ENCODE data around the gene DSC1. TPM values are rescaled to one million over a fixed set of nuclear protein-coding genes. Genes with fewer than 3 reads are reported as not detected.
"Not testable (repeated sequence)": the region's sequence is repeated elsewhere in the genome, so short reads cannot be mapped to it uniquely, and the experiment has no call there.

DSC1 gene
- total RNA-seq, 2 donors from 2014 or later, result 0.23 to 2.1 TPM

DNA sequence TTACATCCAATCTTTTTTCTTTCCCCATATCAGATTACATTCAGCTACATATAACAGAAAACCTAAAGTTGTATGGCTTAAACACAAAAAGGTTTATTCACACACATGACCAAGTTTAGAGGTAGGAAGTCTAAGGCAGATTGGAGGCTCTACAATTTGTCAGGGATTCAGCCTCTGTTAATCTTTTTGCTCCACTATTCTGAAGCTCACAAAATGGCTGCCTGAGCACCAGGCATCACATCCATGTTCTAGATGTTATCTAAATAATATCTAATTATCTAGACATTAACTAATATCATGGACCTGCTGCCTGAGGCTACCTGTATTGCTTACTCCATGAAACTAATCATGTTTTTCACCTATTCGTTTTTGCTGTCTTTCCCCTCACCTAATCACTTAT is 36.8 kb downstream of the DSC1 start:
- intact Hi-C loops (cut with DNase I), result no loop called here
- DNase-seq (ENCODE audit: low spot score), result no peak
- H3K4me3 ChIP-seq, result no peak overlapping the region
- WGBS, result 93% methylated on average over 1 of the region's 1 CpG
- TF ChIP-seq POLR2AphosphoS5 (IDR thresholded peaks at IDR 0.05) (no peak), POLR2A (IDR thresholded peaks at IDR 0.05) (no peak)
- TF ChIP-seq, protein P1, sequence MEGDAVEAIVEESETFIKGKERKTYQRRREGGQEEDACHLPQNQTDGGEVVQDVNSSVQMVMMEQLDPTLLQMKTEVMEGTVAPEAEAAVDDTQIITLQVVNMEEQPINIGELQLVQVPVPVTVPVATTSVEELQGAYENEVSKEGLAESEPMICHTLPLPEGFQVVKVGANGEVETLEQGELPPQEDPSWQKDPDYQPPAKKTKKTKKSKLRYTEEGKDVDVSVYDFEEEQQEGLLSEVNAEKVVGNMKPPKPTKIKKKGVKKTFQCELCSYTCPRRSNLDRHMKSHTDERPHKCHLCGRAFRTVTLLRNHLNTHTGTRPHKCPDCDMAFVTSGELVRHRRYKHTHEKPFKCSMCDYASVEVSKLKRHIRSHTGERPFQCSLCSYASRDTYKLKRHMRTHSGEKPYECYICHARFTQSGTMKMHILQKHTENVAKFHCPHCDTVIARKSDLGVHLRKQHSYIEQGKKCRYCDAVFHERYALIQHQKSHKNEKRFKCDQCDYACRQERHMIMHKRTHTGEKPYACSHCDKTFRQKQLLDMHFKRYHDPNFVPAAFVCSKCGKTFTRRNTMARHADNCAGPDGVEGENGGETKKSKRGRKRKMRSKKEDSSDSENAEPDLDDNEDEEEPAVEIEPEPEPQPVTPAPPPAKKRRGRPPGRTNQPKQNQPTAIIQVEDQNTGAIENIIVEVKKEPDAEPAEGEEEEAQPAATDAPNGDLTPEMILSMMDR (IDR thresholded peaks at IDR 0.05), result no peak
- no peaks in the 10 kb centered on the region for H3K27me3 ChIP-seq (replicated peaks; ENCODE audit: insufficient read depth)
- H3K36me3 ChIP-seq, result no peaks in the 10 kb centered on the region
- H3K4me1 ChIP-seq (replicated peaks), result no peaks in the 10 kb centered on the region
- no peak overlapping the region for H3K27ac ChIP-seq
- H3K9me3 ChIP-seq, result no peaks in the 10 kb centered on the region

GRCh38 chr18:31123125-31123524 is 39.5 kb downstream of the DSC1 start:
- H3K9me3 ChIP-seq; H3K27me3 ChIP-seq (replicated peaks; ENCODE audit: insufficient read depth); intact Hi-C loops (cut with DNase I); H3K4me3 ChIP-seq; H3K4me1 ChIP-seq (replicated peaks); H3K36me3 ChIP-seq; DNase-seq (ENCODE audit: low spot score); H3K27ac ChIP-seq: not testable (repeated sequence)
- WGBS, result 60% methylated on average over 2 of the region's 2 CpGs

GRCh38 chr18:31120594-31120993 is 42.1 kb downstream of the DSC1 start:
- Histone ChIP-seq H3K4me3 (no peak overlapping the region), H3K9me3 (no peaks in the 10 kb centered on the region), H3K27me3 (replicated peaks; ENCODE audit: insufficient read depth) (no peaks in the 10 kb centered on the region), H3K36me3 (no peaks in the 10 kb centered on the region), H3K27ac (no peak overlapping the region), H3K4me1 (replicated peaks) (no peaks in the 10 kb centered on the region)
- TF ChIP-seq, protein P1 (IDR thresholded peaks at IDR 0.05), result no peak
- no peak for TF ChIP-seq POLR2AphosphoS5 (IDR thresholded peaks at IDR 0.05)
- TF ChIP-seq POLR2A (IDR thresholded peaks at IDR 0.05), result no peak
- no peak for DNase-seq (ENCODE audit: low spot score)
- intact Hi-C loops (cut with DNase I), result no loop called here
- 78% methylated on average over 2 of the region's 2 CpGs for WGBS

DNA sequence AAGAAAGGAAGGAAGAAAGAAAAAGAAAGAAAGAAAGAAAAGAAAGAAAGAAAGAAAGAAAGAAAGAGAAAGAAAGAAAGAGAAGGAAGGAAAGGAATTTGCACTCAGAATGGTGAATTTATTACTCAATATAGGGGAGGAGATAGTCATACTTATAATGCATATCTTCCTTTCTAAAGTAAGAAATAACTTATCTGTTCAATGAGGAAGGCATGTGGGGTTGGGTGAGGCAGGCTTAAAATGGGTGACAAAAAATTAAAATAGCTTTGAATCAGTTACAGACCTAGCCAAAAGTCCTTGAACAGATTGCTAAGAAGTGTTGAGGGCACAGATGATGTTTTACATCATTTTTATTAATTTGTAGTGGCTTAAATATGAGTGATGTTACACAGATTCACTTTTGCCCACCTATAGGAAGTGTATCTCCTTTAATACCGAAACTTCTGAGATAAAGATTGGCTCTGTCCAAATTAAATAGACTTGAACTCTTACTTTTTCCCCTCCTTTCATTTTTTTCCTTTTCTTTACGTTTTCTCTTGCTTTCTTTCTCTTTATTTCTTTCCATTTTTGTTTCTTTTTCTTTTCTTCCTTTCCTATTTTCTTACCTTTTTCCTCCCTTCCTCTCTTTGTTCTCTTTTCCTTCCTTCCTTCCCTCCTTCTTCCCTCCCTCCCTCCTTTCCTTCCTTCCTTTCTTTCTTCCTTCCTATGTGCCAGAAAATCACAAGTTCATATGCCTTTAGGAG is 45.6 kb downstream of the DSC1 start:
- TF ChIP-seq POLR2A (IDR thresholded peaks at IDR 0.05), result no peak
- Histone ChIP-seq H3K4me3 (no peak overlapping the region), H3K27ac (no peak overlapping the region), H3K9me3 (no peaks in the 10 kb centered on the region), H3K36me3 (no peaks in the 10 kb centered on the region), H3K27me3 (replicated peaks; ENCODE audit: insufficient read depth) (no peaks in the 10 kb centered on the region), H3K4me1 (replicated peaks) (no peaks in the 10 kb centered on the region)
- WGBS, result 86% methylated on average over 2 of the region's 2 CpGs
- intact Hi-C loops (cut with DNase I), result no loop called here
- DNase-seq (ENCODE audit: low spot score), result no peak

DNA sequence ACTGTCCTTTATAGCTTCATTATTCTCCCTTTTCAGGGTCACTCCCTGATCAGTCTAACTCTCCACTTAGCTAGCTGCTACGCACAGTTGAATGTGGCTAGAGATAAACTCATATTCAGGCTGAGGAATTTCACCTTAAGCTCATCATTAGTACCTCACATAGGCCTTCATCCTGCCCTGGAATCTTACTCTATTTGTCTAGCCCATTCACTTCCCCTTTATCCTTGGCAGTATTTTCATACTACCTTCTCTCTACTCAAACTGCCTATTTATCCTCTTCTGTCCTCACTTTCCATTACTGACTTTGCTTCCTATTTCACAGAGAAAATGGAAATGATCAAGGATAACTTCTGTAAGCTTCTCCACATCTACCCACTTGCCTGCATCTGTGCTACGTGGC is 49.9 kb downstream of the DSC1 start:
- WGBS, result 84% methylated on average over 2 of the region's 2 CpGs
- Histone ChIP-seq H3K36me3 (no peaks in the 10 kb centered on the region), H3K27me3 (replicated peaks; ENCODE audit: insufficient read depth) (no peaks in the 10 kb centered on the region), H3K27ac (no peak overlapping the region), H3K4me1 (replicated peaks) (no peaks in the 10 kb centered on the region), H3K4me3 (no peak overlapping the region), H3K9me3 (no peaks in the 10 kb centered on the region)
- DNase-seq (ENCODE audit: low spot score), result no peak
- intact Hi-C loops (cut with DNase I), result no loop called here
- TF ChIP-seq POLR2AphosphoS5 (IDR thresholded peaks at IDR 0.05) (no peak), POLR2A (IDR thresholded peaks at IDR 0.05) (no peak)
- TF ChIP-seq, protein P1 (IDR thresholded peaks at IDR 0.05), result no peak

- intact Hi-C loops (cut with DNase I), result loop anchor here (10.0 kb wide), 1 partner anchor 61 kb away; the partner anchor contains the start of gene DSC3
- H3K4me3 ChIP-seq, result no peak overlapping the region
Observed at GRCh38 chr18:31105733-31106132, 56.9 kb downstream of the DSC1 start.

More at GRCh38 chr18:31105733-31106132, 56.9 kb downstream of the DSC1 start:
- Histone ChIP-seq H3K36me3 (no peaks in the 10 kb centered on the region), H3K27me3 (replicated peaks; ENCODE audit: insufficient read depth) (no peaks in the 10 kb centered on the region), H3K9me3 (no peaks in the 10 kb centered on the region), H3K27ac (no peak overlapping the region), H3K4me1 (replicated peaks) (no peaks in the 10 kb centered on the region)
- WGBS, result 85% methylated on average over 3 of the region's 3 CpGs
- DNase-seq (ENCODE audit: low spot score), result no peak
- TF ChIP-seq, protein P1 (IDR thresholded peaks at IDR 0.05), result no peak
- TF ChIP-seq POLR2AphosphoS5 (IDR thresholded peaks at IDR 0.05), result no peak
- TF ChIP-seq POLR2A (IDR thresholded peaks at IDR 0.05), result no peak

Measured in prostate gland (tissue), 2 donors.